HCT116 (cell line): ENCODE measurements around the gene CNST. TPM values are rescaled to one million over a fixed set of nuclear protein-coding genes. Genes with fewer than 3 reads are reported as not detected.

Source experiments
- ATAC-seq: fragments of 200-7000 bp; cut with Tn5 transposase; 2 replicates; pipeline ENCODE4 v1.9.1; 2020; ENCODE audit warnings: mild to moderate bottlenecking, moderate library complexity
- BruUV-seq: library from RNA; stranded (reverse); fragments of 400-500 nt; replicated peaks from 2 replicates; lab custom pipeline; 2021; lab: Mats Ljungman, UMichigan
- CTCF ChIA-PET: fragments of 300-600 bp; sonication (Branson Sonifier 250); formaldehyde crosslinking; loops from one replicate; lab custom pipeline; 2021; ENCODE audit warnings: antibody characterized with exemption; lab: Charles Lee
- POLR2A ChIA-PET: fragments of 300-600, 350-600 bp; sonication (Branson Sonifier 250); formaldehyde crosslinking; loops from one replicate; lab custom pipeline; 2021; ENCODE audit warnings: antibody characterized with exemption; lab: Charles Lee
- RAD21 ChIA-PET, 2 experiments: fragments of 300-600 bp; sonication (Branson Sonifier 250); formaldehyde crosslinking; loops; one replicate each; lab custom pipeline; 2023; ENCODE audit warnings: low total read pairs in 2 of 2; ENCODE audit not compliant: uncharacterized antibody in 2 of 2, unreplicated experiment in 2 of 2, low non-redundant PET in 1 of 2; lab: Charles Lee
- DNase-seq: peaks from one replicate; pipeline ENCODE4 v3.0.0-alpha.2; 2010; ENCODE audit warnings: low read depth, low spot score
- H2AFZ ChIP-seq: fragments of 200-600 bp; shearing (Covaris generic), sonication (generic); 2 replicates; pipeline ENCODE4 v1.6.1; 2017; ENCODE audit warnings: low read depth, mixed run types, mixed read lengths, antibody characterized with exemption, low read length; ENCODE audit not compliant: poor library complexity, severe bottlenecking
- H3K27ac ChIP-seq: 2 replicates; pipeline ENCODE4 v1.5.1; 2012; ENCODE audit warnings: low read depth, low read length
- H3K27me3 ChIP-seq: fragments of 200-600 bp; sonication (generic); 2 replicates; pipeline ENCODE4 v1.6.1; 2016; ENCODE audit warnings: mixed run types, low read length, mixed read lengths; ENCODE audit not compliant: insufficient read depth
- H3K36me3 ChIP-seq, 2 experiments: fragments of 200-500 bp in 1 of 2; fragments of 200-600 bp in 1 of 2; sonication (Bioruptor generic) in 1 of 2; sonication (generic) in 1 of 2; 2 replicates each; pipeline versions ENCODE4 v1.5.1 to v1.6.1; 2014 to 2016; ENCODE audit warnings: low read length in 2 of 2, inconsistent platforms in 1 of 2, mixed read lengths in 1 of 2, mixed run types in 1 of 2; ENCODE audit not compliant: insufficient read depth in 2 of 2, control insufficient read depth in 1 of 2
- H3K4me1 ChIP-seq, 2 experiments: fragments of 200-600 bp in 1 of 2; sonication (generic) in 1 of 2; 2 replicates each; pipeline versions ENCODE4 v1.5.1 to v1.6.1; 2012 to 2017; ENCODE audit warnings: low read length in 2 of 2, inconsistent platforms in 1 of 2, mild to moderate bottlenecking in 1 of 2, mixed read lengths in 1 of 2, mixed run types in 1 of 2, moderate library complexity in 1 of 2; ENCODE audit not compliant: insufficient read depth in 2 of 2, control insufficient read depth in 1 of 2
- H3K4me2 ChIP-seq: fragments of 200-600 bp; sonication (generic); 2 replicates; pipeline ENCODE4 v1.6.1; 2017; ENCODE audit warnings: mixed run types, low read length, mixed read lengths
- H3K4me3 ChIP-seq, 2 experiments: fragments of 200-600 bp in 1 of 2; sonication (generic) in 1 of 2; replicated peaks in 1 of 2; 2 replicates each; pipeline ENCODE4 v1.5.1; 2011 to 2016; ENCODE audit warnings: low read length in 2 of 2, control low read depth in 1 of 2, low read depth in 1 of 2, mild to moderate bottlenecking in 1 of 2, mixed read lengths in 1 of 2, mixed run types in 1 of 2
- H3K79me2 ChIP-seq: fragments of 200-600 bp; sonication (generic); 2 replicates; pipeline ENCODE4 v1.6.1; 2017; ENCODE audit warnings: mild to moderate bottlenecking, mixed run types, low read length, moderate library complexity, mixed read lengths; ENCODE audit not compliant: insufficient read depth
- H3K9ac ChIP-seq: fragments of 200-600 bp; sonication (generic); 2 replicates; pipeline ENCODE4 v1.6.1; 2016; ENCODE audit warnings: low read length, mixed read lengths
- H3K9me2 ChIP-seq: fragments of 200-600 bp; sonication (generic), shearing (Covaris generic); 2 replicates; pipeline ENCODE4 v1.6.1; 2017; ENCODE audit warnings: mixed run types, mild to moderate bottlenecking, moderate library complexity; ENCODE audit not compliant: insufficient read depth
- H3K9me3 ChIP-seq, 2 experiments: fragments of 200-500 bp in 1 of 2; fragments of 200-600 bp in 1 of 2; sonication (Bioruptor generic) in 1 of 2; sonication (generic) in 1 of 2; 2 replicates each; pipeline ENCODE4 v1.6.1; 2014 to 2017; ENCODE audit warnings: low read length in 2 of 2, mixed read lengths in 2 of 2, inconsistent platforms in 1 of 2, low read depth in 1 of 2, mild to moderate bottlenecking in 1 of 2, mixed run types in 1 of 2, moderate library complexity in 1 of 2; ENCODE audit not compliant: control insufficient read depth in 1 of 2, insufficient read depth in 1 of 2
- H4K20me1 ChIP-seq: fragments of 200-600 bp; sonication (generic), shearing (Covaris generic); 2 replicates; pipeline ENCODE4 v1.6.1; 2017; ENCODE audit warnings: mixed run types, mild to moderate bottlenecking, moderate library complexity; ENCODE audit not compliant: insufficient read depth
- CBX3 ChIP-seq: IDR thresholded peaks from 2 replicates; pipeline ENCODE4 v1.6.1; 2012; ENCODE audit warnings: low read depth
- CEBPB ChIP-seq: IDR thresholded peaks from 2 replicates; pipeline ENCODE4 v1.6.1; 2012; ENCODE audit warnings: low read depth
- ELF1 ChIP-seq: IDR thresholded peaks from 2 replicates; pipeline ENCODE4 v1.6.1; 2012; ENCODE audit warnings: low read depth, borderline replicate concordance
- EZH2 ChIP-seq: fragments of 200-600 bp; sonication (generic); IDR thresholded peaks from 2 replicates; pipeline ENCODE4 v1.6.1; 2017; ENCODE audit warnings: antibody characterized with exemption, mixed run types
- EZH2phosphoT487 ChIP-seq: fragments of 200-600 bp; IDR thresholded peaks from 2 replicates; pipeline ENCODE4 v1.6.1; 2018; ENCODE audit warnings: antibody characterized with exemption, borderline replicate concordance
- FOSL1 ChIP-seq: IDR thresholded peaks from 2 replicates; pipeline ENCODE4 v1.6.1; 2012; ENCODE audit warnings: low read depth
- POLR2A ChIP-seq: IDR thresholded peaks from 2 replicates; pipeline ENCODE4 v1.7.0; 2011; ENCODE audit warnings: borderline replicate concordance; ENCODE audit not compliant: insufficient read depth, insufficient read length; ENCODE audit errors: extremely low read depth
- RAD21 ChIP-seq: IDR thresholded peaks from 2 replicates; pipeline ENCODE4 v1.6.1; 2012; ENCODE audit warnings: low read depth, mild to moderate bottlenecking
- SIN3A ChIP-seq: IDR thresholded peaks from 2 replicates; pipeline ENCODE4 v1.6.1; 2012; ENCODE audit warnings: low read depth
- YY1 ChIP-seq: IDR thresholded peaks from 2 replicates; pipeline ENCODE4 v1.6.1; 2011; ENCODE audit warnings: low read length, low read depth, moderate library complexity, mild to moderate bottlenecking; ENCODE audit not compliant: insufficient replicate concordance; ENCODE audit errors: extremely low read depth
- ZFX ChIP-seq: fragments of 450-650 bp; IDR thresholded peaks from 2 replicates; pipeline ENCODE4 v1.6.1; 2017
- intact Hi-C: fragments of 100-400 bp; cut with micrococcal nuclease; formaldehyde crosslinking; loops from 2 replicates; pipeline ENCODE4 v1.10.0; 2022
- total RNA-seq: library from RNA; stranded (reverse); gene quantifications from one replicate; pipeline ENCODE4 v1.2.1, GENCODE V29; 2021; ENCODE audit not compliant: unreplicated experiment

CNST gene
- total RNA-seq, 1 experiment from 2014 or later, result 13.5 TPM

GRCh38 chr1:246674049-246674448 is 107.8 kb downstream of the CNST start:
- H3K27me3 ChIP-seq, result no peaks in the 10 kb centered on the region
- no TSS peak for BruUV-seq
- H2AFZ ChIP-seq, result no peak overlapping the region
- DNase-seq (no peak), ATAC-seq (no peak)
- H3K79me2 ChIP-seq, result no peaks in the 10 kb centered on the region
- H3K27ac ChIP-seq, result no peak overlapping the region
- ChIA-PET POLR2A (no interaction called here), CTCF (no interaction called here), RAD21 (no interaction called here)
- H3K4me3 ChIP-seq, result no peak overlapping the region
- no peaks in the 10 kb centered on the region for H4K20me1 ChIP-seq
- no peak overlapping the region for H3K9ac ChIP-seq
- H3K4me2 ChIP-seq, result no peak overlapping the region
- H3K9me3 ChIP-seq, result no peaks in the 10 kb centered on the region
- H3K36me3 ChIP-seq, result no peaks in the 10 kb centered on the region
- no peaks in the 10 kb centered on the region for H3K4me1 ChIP-seq
- no peak for TF ChIP-seq SIN3A
- no peak for TF ChIP-seq RAD21
- no peak for TF ChIP-seq EZH2phosphoT487
- no peak for TF ChIP-seq FOSL1
- TF ChIP-seq YY1, result no peak
- TF ChIP-seq ELF1, result no peak
- intact Hi-C loops, result no loop called here
- no peaks in the 10 kb centered on the region for H3K9me2 ChIP-seq

GRCh38 chr1:246677842-246678241 is 111.6 kb downstream of the CNST start:
- RAD21 ChIA-PET, result no interaction called here
- Histone ChIP-seq H3K27me3 (no peaks in the 10 kb centered on the region), H2AFZ (no peak overlapping the region), H3K9ac (no peak overlapping the region), H3K4me1 (no peaks in the 10 kb centered on the region), H3K36me3 (no peaks in the 10 kb centered on the region), H3K27ac (no peak overlapping the region), H3K4me2 (no peak overlapping the region), H4K20me1 (no peaks in the 10 kb centered on the region), H3K79me2 (no peaks in the 10 kb centered on the region), H3K9me2 (no peaks in the 10 kb centered on the region), H3K4me3 (no peak overlapping the region), H3K9me3 (no peaks in the 10 kb centered on the region)
- CTCF ChIA-PET, result interaction anchor here (1.4 kb wide), 1 partner anchor 11 kb away, joined by 3 read pairs; no protein-coding TSS in a partner anchor
- POLR2A ChIA-PET, result no interaction called here
- ATAC-seq (no peak), DNase-seq (no peak)
- BruUV-seq, result no TSS peak
- intact Hi-C loops, result no loop called here
- TF ChIP-seq CEBPB (no peak), EZH2phosphoT487 (no peak), ZFX (no peak), EZH2 (no peak), RAD21 (no peak), SIN3A (no peak), CBX3 (no peak), POLR2A (no peak), ELF1 (no peak)
